HCT116 (cell line): ENCODE measurements around the gene SLC12A5. TPM values are rescaled to one million over a fixed set of nuclear protein-coding genes. Genes with fewer than 3 reads are reported as not detected.

Experiments
- ATAC-seq: fragments of 200-7000 bp; cut with Tn5 transposase; 2 replicates; pipeline ENCODE4 v1.9.1; 2020; ENCODE audit warnings: mild to moderate bottlenecking, moderate library complexity
- BruUV-seq: library from RNA; stranded (reverse); fragments of 400-500 nt; replicated peaks from 2 replicates; lab custom pipeline; 2021; lab: Mats Ljungman, UMichigan
- CTCF ChIA-PET: fragments of 300-600 bp; sonication (Branson Sonifier 250); formaldehyde crosslinking; loops from one replicate; lab custom pipeline; 2021; ENCODE audit warnings: antibody characterized with exemption; lab: Charles Lee
- POLR2A ChIA-PET: fragments of 300-600, 350-600 bp; sonication (Branson Sonifier 250); formaldehyde crosslinking; loops from one replicate; lab custom pipeline; 2021; ENCODE audit warnings: antibody characterized with exemption; lab: Charles Lee
- RAD21 ChIA-PET, 2 experiments: fragments of 300-600 bp; sonication (Branson Sonifier 250); formaldehyde crosslinking; loops; one replicate each; lab custom pipeline; 2023; ENCODE audit warnings: low total read pairs in 2 of 2; ENCODE audit not compliant: uncharacterized antibody in 2 of 2, unreplicated experiment in 2 of 2, low non-redundant PET in 1 of 2; lab: Charles Lee
- DNase-seq: peaks from one replicate; pipeline ENCODE4 v3.0.0-alpha.2; 2010; ENCODE audit warnings: low read depth, low spot score
- H2AFZ ChIP-seq: fragments of 200-600 bp; shearing (Covaris generic), sonication (generic); 2 replicates; pipeline ENCODE4 v1.6.1; 2017; ENCODE audit warnings: low read depth, mixed run types, mixed read lengths, antibody characterized with exemption, low read length; ENCODE audit not compliant: poor library complexity, severe bottlenecking
- H3K27ac ChIP-seq: 2 replicates; pipeline ENCODE4 v1.5.1; 2012; ENCODE audit warnings: low read depth, low read length
- H3K27me3 ChIP-seq: fragments of 200-600 bp; sonication (generic); 2 replicates; pipeline ENCODE4 v1.6.1; 2016; ENCODE audit warnings: mixed run types, low read length, mixed read lengths; ENCODE audit not compliant: insufficient read depth
- H3K36me3 ChIP-seq, 2 experiments: fragments of 200-500 bp in 1 of 2; fragments of 200-600 bp in 1 of 2; sonication (Bioruptor generic) in 1 of 2; sonication (generic) in 1 of 2; 2 replicates each; pipeline versions ENCODE4 v1.5.1 to v1.6.1; 2014 to 2016; ENCODE audit warnings: low read length in 2 of 2, inconsistent platforms in 1 of 2, mixed read lengths in 1 of 2, mixed run types in 1 of 2; ENCODE audit not compliant: insufficient read depth in 2 of 2, control insufficient read depth in 1 of 2
- H3K4me1 ChIP-seq, 2 experiments: fragments of 200-600 bp in 1 of 2; sonication (generic) in 1 of 2; 2 replicates each; pipeline versions ENCODE4 v1.5.1 to v1.6.1; 2012 to 2017; ENCODE audit warnings: low read length in 2 of 2, inconsistent platforms in 1 of 2, mild to moderate bottlenecking in 1 of 2, mixed read lengths in 1 of 2, mixed run types in 1 of 2, moderate library complexity in 1 of 2; ENCODE audit not compliant: insufficient read depth in 2 of 2, control insufficient read depth in 1 of 2
- H3K4me2 ChIP-seq: fragments of 200-600 bp; sonication (generic); 2 replicates; pipeline ENCODE4 v1.6.1; 2017; ENCODE audit warnings: mixed run types, low read length, mixed read lengths
- H3K4me3 ChIP-seq, 2 experiments: fragments of 200-600 bp in 1 of 2; sonication (generic) in 1 of 2; replicated peaks in 1 of 2; 2 replicates each; pipeline ENCODE4 v1.5.1; 2011 to 2016; ENCODE audit warnings: low read length in 2 of 2, control low read depth in 1 of 2, low read depth in 1 of 2, mild to moderate bottlenecking in 1 of 2, mixed read lengths in 1 of 2, mixed run types in 1 of 2
- H3K79me2 ChIP-seq: fragments of 200-600 bp; sonication (generic); 2 replicates; pipeline ENCODE4 v1.6.1; 2017; ENCODE audit warnings: mild to moderate bottlenecking, mixed run types, low read length, moderate library complexity, mixed read lengths; ENCODE audit not compliant: insufficient read depth
- H3K9ac ChIP-seq: fragments of 200-600 bp; sonication (generic); 2 replicates; pipeline ENCODE4 v1.6.1; 2016; ENCODE audit warnings: low read length, mixed read lengths
- H3K9me2 ChIP-seq: fragments of 200-600 bp; sonication (generic), shearing (Covaris generic); 2 replicates; pipeline ENCODE4 v1.6.1; 2017; ENCODE audit warnings: mixed run types, mild to moderate bottlenecking, moderate library complexity; ENCODE audit not compliant: insufficient read depth
- H3K9me3 ChIP-seq, 2 experiments: fragments of 200-500 bp in 1 of 2; fragments of 200-600 bp in 1 of 2; sonication (Bioruptor generic) in 1 of 2; sonication (generic) in 1 of 2; 2 replicates each; pipeline ENCODE4 v1.6.1; 2014 to 2017; ENCODE audit warnings: low read length in 2 of 2, mixed read lengths in 2 of 2, inconsistent platforms in 1 of 2, low read depth in 1 of 2, mild to moderate bottlenecking in 1 of 2, mixed run types in 1 of 2, moderate library complexity in 1 of 2; ENCODE audit not compliant: control insufficient read depth in 1 of 2, insufficient read depth in 1 of 2
- H4K20me1 ChIP-seq: fragments of 200-600 bp; sonication (generic), shearing (Covaris generic); 2 replicates; pipeline ENCODE4 v1.6.1; 2017; ENCODE audit warnings: mixed run types, mild to moderate bottlenecking, moderate library complexity; ENCODE audit not compliant: insufficient read depth
- CTCF ChIP-seq, 3 experiments: fragments of 200-600 bp in 1 of 3; sonication (generic) in 1 of 3; IDR thresholded peaks in 2 of 3; conservative IDR thresholded peaks in 1 of 3; 2 replicates each; pipeline ENCODE4 v1.5.1; 2012 to 2017; ENCODE audit warnings: low read depth in 2 of 3, low read length in 2 of 3, antibody characterized with exemption in 1 of 3, borderline replicate concordance in 1 of 3, control low read depth in 1 of 3, mild to moderate bottlenecking in 1 of 3, mixed read lengths in 1 of 3, mixed run types in 1 of 3, moderate library complexity in 1 of 3; ENCODE audit not compliant: insufficient read depth in 1 of 3
- ELF1 ChIP-seq: IDR thresholded peaks from 2 replicates; pipeline ENCODE4 v1.6.1; 2012; ENCODE audit warnings: low read depth, borderline replicate concordance
- EZH2 ChIP-seq: fragments of 200-600 bp; sonication (generic); IDR thresholded peaks from 2 replicates; pipeline ENCODE4 v1.6.1; 2017; ENCODE audit warnings: antibody characterized with exemption, mixed run types
- POLR2A ChIP-seq: IDR thresholded peaks from 2 replicates; pipeline ENCODE4 v1.7.0; 2011; ENCODE audit warnings: borderline replicate concordance; ENCODE audit not compliant: insufficient read depth, insufficient read length; ENCODE audit errors: extremely low read depth
- POLR2AphosphoS5 ChIP-seq: IDR thresholded peaks from 2 replicates; pipeline ENCODE4 v1.6.1; 2011; ENCODE audit warnings: mild to moderate bottlenecking, low read depth, low read length, moderate library complexity
- SRF ChIP-seq: IDR thresholded peaks from 2 replicates; pipeline ENCODE4 v1.6.1; 2012; ENCODE audit warnings: low read depth
- TCF7L2 ChIP-seq: IDR thresholded peaks from 2 replicates; pipeline ENCODE4 v1.7.0; 2011; ENCODE audit warnings: borderline replicate concordance, inconsistent platforms; ENCODE audit not compliant: insufficient read depth, insufficient read length; ENCODE audit errors: extremely low read depth
- YY1 ChIP-seq: IDR thresholded peaks from 2 replicates; pipeline ENCODE4 v1.6.1; 2011; ENCODE audit warnings: low read length, low read depth, moderate library complexity, mild to moderate bottlenecking; ENCODE audit not compliant: insufficient replicate concordance; ENCODE audit errors: extremely low read depth
- ZNF274 ChIP-seq: fragments of 200-500 bp; sonication (Bioruptor generic); IDR thresholded peaks from 2 replicates; pipeline ENCODE4 v1.6.1; 2014; ENCODE audit warnings: mild to moderate bottlenecking, low read depth, low read length, inconsistent platforms
- intact Hi-C: fragments of 100-400 bp; cut with micrococcal nuclease; formaldehyde crosslinking; loops from 2 replicates; pipeline ENCODE4 v1.10.0; 2022
- total RNA-seq: library from RNA; stranded (reverse); gene quantifications from one replicate; pipeline ENCODE4 v1.2.1, GENCODE V29; 2021; ENCODE audit not compliant: unreplicated experiment
- TF ChIP-seq, protein P1 (sequence below): IDR thresholded peaks from 2 replicates; pipeline ENCODE4 v1.6.1; 2012; ENCODE audit warnings: low read depth
- TF ChIP-seq, protein P2 (sequence below): IDR thresholded peaks from 2 replicates; pipeline ENCODE4 v1.6.1; 2012
- TF ChIP-seq, protein P3 (sequence below): IDR thresholded peaks from 2 replicates; pipeline ENCODE4 v1.6.1; 2011; ENCODE audit warnings: mild to moderate bottlenecking, low read length, moderate library complexity; ENCODE audit not compliant: insufficient replicate concordance; ENCODE audit errors: extremely low read depth
- TF ChIP-seq, protein P4 (sequence below): IDR thresholded peaks from 2 replicates; pipeline ENCODE4 v1.6.1; 2012

Gene SLC12A5
- total RNA-seq, 1 experiment from 2014 or later = 1.9 TPM

DNA sequence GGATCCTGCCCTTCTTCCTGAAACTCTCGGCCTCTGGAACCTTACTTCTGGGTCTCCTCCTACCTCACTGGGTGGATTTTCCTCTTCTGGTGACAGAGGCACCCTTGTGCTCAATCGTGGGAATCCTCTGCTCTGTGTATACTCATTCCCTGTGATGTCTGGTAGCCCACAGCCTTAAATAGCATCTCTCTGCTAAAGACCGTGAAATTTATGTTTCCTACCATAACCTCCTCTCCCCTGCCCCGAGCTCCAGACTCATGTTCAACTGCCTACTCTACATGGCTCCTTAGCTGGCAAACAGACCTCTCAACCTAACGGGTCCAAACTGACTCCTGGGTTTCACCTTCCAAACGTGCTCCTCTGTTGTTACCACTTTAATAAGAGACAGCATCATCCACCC is 10.4 kb upstream of the SLC12A5 start (continued):
- TF ChIP-seq, protein P1, sequence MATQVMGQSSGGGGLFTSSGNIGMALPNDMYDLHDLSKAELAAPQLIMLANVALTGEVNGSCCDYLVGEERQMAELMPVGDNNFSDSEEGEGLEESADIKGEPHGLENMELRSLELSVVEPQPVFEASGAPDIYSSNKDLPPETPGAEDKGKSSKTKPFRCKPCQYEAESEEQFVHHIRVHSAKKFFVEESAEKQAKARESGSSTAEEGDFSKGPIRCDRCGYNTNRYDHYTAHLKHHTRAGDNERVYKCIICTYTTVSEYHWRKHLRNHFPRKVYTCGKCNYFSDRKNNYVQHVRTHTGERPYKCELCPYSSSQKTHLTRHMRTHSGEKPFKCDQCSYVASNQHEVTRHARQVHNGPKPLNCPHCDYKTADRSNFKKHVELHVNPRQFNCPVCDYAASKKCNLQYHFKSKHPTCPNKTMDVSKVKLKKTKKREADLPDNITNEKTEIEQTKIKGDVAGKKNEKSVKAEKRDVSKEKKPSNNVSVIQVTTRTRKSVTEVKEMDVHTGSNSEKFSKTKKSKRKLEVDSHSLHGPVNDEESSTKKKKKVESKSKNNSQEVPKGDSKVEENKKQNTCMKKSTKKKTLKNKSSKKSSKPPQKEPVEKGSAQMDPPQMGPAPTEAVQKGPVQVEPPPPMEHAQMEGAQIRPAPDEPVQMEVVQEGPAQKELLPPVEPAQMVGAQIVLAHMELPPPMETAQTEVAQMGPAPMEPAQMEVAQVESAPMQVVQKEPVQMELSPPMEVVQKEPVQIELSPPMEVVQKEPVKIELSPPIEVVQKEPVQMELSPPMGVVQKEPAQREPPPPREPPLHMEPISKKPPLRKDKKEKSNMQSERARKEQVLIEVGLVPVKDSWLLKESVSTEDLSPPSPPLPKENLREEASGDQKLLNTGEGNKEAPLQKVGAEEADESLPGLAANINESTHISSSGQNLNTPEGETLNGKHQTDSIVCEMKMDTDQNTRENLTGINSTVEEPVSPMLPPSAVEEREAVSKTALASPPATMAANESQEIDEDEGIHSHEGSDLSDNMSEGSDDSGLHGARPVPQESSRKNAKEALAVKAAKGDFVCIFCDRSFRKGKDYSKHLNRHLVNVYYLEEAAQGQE = no peak

DNA sequence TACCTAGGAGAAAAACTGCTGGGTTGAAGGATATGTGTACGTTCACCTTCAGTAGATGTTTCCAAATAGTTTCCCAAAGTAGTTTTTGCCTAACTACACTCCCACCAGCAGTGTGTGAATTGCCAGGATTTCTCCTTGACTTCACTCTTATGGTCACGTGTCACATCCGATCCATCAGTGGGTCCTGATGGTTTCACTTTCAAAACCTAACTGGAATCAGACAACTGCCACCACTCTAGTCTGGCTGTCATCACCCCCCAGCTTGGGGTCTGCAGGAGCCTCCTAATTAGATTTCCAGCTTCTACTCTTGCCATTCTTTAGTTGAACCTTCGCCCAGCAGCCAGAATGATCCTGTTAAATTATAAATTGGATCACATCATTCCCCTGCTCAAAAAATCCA is 8.5 kb upstream of the SLC12A5 start:
- no peak overlapping the region for H3K4me2 ChIP-seq
- DNase-seq = no peak
- no TSS peak for BruUV-seq

More for the DNA sequence above, 8.5 kb upstream of the SLC12A5 start:
- Histone ChIP-seq H3K4me1 (peaks cover 0 to 16% of the 10 kb centered on the region in 2 experiments; a peak in 2 of 4 replicates), H4K20me1 (no peaks in the 10 kb centered on the region), H3K9ac (no peak overlapping the region), H3K27me3 (peaks cover 9% of the 10 kb centered on the region; the same call in 1 of the 2 replicates), H3K79me2 (no peaks in the 10 kb centered on the region), H2AFZ (no peak overlapping the region), H3K9me3 (no peaks in the 10 kb centered on the region), H3K4me3 (no peak overlapping the region), H3K36me3 (no peaks in the 10 kb centered on the region), H3K27ac (no peak overlapping the region), H3K9me2 (no peaks in the 10 kb centered on the region)
- POLR2A ChIA-PET = no interaction called here
- no peak for TF ChIP-seq POLR2A
- TF ChIP-seq SRF = no peak
- TF ChIP-seq, protein P2, sequence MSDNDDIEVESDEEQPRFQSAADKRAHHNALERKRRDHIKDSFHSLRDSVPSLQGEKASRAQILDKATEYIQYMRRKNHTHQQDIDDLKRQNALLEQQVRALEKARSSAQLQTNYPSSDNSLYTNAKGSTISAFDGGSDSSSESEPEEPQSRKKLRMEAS = no peak
- TF ChIP-seq EZH2 = no peak
- no peak for TF ChIP-seq CTCF (IDR thresholded peaks at IDR 0.05 in 2 of 3, conservative IDR thresholded peaks at IDR 0.05 in 1 of 3; ENCODE audit: borderline replicate concordance in 1 of 3, insufficient read depth in 1 of 3, low read depth in 2 of 3, low read length in 2 of 3)
- TF ChIP-seq, protein P3, sequence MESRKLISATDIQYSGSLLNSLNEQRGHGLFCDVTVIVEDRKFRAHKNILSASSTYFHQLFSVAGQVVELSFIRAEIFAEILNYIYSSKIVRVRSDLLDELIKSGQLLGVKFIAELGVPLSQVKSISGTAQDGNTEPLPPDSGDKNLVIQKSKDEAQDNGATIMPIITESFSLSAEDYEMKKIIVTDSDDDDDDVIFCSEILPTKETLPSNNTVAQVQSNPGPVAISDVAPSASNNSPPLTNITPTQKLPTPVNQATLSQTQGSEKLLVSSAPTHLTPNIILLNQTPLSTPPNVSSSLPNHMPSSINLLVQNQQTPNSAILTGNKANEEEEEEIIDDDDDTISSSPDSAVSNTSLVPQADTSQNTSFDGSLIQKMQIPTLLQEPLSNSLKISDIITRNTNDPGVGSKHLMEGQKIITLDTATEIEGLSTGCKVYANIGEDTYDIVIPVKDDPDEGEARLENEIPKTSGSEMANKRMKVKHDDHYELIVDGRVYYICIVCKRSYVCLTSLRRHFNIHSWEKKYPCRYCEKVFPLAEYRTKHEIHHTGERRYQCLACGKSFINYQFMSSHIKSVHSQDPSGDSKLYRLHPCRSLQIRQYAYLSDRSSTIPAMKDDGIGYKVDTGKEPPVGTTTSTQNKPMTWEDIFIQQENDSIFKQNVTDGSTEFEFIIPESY = no peak
- no peak for TF ChIP-seq ZNF274
- no peak for TF ChIP-seq YY1
- TF ChIP-seq ELF1 = no peak
- TF ChIP-seq POLR2AphosphoS5 = no peak
- no peak for TF ChIP-seq TCF7L2
- TF ChIP-seq, protein P4, sequence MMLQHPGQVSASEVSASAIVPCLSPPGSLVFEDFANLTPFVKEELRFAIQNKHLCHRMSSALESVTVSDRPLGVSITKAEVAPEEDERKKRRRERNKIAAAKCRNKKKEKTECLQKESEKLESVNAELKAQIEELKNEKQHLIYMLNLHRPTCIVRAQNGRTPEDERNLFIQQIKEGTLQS = no peak
- intact Hi-C loops = loop anchor here (10.0 kb wide), 1 partner anchor 304 kb away; no protein-coding TSS in a partner anchor
- CTCF ChIA-PET = no interaction called here
- ATAC-seq = no peak
- RAD21 ChIA-PET = no interaction called here
